ENCODE measurements around the gene CDH7.

GRCh38 chr18:65817178-65817577 is 66.4 kb downstream of the CDH7 start:
- TF ChIP-seq CTCF (conservative IDR thresholded peaks at IDR 0.05): no peak
- no peak for TF ChIP-seq EZH2 (IDR thresholded peaks at IDR 0.05; ENCODE audit: low read depth)

All from PC-9 (cell line).